Activated CD8-positive, alpha-beta memory T cell treated with anti-CD3 and anti-CD28 coated beads, Interleukin-2, amount 50 U/mL, for 1 hour (primary cell): ENCODE data around the gene SCAF1.

Source experiments
- DNase-seq: peaks from one replicate; pipeline ENCODE4 v3.0.0-alpha.2; 2020; ENCODE audit errors: extremely low read depth

Gene SCAF1

GRCh38 chr19:49687150-49687549 lies 45.1 kb downstream of the SCAF1 start:
- no peak for DNase-seq

GRCh38 chr19:49687566-49688316 lies 45.7 kb downstream of the SCAF1 start:
- DNase-seq = no peak

GRCh38 chr19:49688531-49689132 lies 46.6 kb downstream of the SCAF1 start:
- DNase-seq = no peak

- no peak for DNase-seq
Measured at GRCh38 chr19:49689133-49690078, 47.4 kb downstream of the SCAF1 start, which contains the start of gene ADM5. ADM5 (plus strand) TSS chr19:49689594; CDS start chr19:49689838, 244 bp downstream.

- no peak for DNase-seq
Measured at GRCh38 chr19:49690079-49690655, 48.2 kb downstream of the SCAF1 start.

DNA sequence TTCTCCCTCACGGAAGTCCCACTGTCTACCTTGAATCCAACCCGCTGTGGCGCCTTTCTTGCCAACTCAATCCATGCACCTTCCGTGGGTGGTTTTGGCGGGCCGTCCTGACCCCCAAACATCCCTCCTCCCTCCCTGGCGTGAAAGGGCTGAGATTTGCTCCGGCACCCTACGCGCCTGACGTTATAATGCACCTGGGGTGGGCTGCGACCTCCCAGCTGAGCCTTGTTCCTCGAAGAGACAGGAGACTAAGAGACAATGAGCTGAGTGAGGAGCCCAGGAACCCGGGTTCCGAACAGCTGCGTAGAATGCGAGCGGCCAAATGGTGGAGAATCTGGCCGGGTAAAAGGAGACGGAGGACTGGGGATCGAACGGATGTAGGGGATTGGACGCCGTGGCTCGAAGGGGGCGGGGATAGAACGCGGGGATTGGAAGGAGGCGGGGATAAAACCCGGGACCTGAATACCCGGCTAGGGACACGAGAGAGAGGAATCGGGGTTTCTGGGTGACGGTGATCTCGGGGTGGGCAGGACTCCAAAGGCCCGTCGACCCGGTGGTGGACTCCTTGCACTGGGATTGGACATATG lies 48.7 kb downstream of the SCAF1 start, which contains the start of gene CPT1C:
Gene CPT1C, plus strand, starts transcription at position 461 of the 587 bp plus-strand sequence. CDS start 1,137 bp downstream, outside the sequence.
- DNase-seq = no peak

GRCh38 chr19:49691243-49692146 lies 49.5 kb downstream of the SCAF1 start:
- no peak for DNase-seq

DNA sequence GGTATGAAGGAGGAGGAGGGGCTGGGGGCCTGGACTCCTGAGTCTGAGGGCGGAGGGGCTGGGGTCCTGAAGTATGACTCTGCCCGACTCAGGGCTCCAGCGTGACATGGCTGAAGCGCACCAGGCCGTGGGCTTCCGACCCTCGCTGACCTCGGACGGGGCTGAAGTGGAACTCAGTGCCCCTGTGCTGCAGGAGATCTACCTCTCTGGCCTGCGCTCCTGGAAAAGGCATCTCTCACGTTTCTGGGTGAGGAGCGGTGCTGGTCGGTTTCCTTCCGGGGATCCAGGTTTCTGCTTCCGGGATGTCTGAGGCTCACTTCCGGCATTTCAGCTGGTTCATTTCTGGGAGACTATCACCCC lies 50.1 kb downstream of the SCAF1 start:
- no peak for DNase-seq

GRCh38 chr19:49696115-49696514 lies 54.1 kb downstream of the SCAF1 start:
- DNase-seq = no peak

DNA sequence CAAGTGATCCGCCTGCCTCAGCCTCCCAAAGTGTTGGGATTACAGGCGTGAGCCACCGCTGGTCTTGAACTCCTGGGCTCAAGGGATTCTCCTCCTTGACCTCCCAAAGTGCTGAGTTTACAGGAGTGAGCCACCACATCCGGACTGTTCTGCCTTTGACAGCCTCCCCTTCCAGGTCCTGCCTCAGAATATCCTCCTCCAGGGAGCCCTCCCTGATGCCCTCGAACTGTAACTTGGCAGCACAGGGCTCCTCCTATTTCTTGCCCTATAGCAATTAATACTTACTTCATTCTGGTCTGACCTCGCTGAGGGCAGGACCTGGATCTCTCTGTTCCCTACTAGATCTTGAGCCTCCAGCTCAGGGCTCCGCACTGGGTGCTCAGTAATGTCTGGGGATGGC lies 54.9 kb downstream of the SCAF1 start:
- DNase-seq = no peak

DNA sequence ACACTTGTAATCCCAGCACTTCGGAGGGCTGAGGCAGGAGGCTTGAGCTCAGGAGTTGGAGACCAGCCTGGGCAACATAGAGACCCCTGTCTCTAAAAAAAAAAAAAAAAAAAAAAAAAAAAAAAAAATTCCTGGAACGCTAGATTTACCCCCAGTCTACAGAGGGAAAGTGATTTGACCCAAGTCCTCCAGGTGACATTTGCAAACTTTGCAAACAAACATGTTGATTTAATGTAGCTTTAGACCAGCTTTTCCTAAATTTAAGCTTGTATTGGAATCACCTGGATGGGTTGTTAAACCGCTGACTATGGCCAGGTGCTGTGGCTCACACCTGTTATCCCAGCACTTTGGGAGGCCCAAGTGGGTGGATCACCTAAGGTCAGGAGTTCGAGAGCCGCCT lies 57.4 kb downstream of the SCAF1 start:
- DNase-seq = no peak

DNA sequence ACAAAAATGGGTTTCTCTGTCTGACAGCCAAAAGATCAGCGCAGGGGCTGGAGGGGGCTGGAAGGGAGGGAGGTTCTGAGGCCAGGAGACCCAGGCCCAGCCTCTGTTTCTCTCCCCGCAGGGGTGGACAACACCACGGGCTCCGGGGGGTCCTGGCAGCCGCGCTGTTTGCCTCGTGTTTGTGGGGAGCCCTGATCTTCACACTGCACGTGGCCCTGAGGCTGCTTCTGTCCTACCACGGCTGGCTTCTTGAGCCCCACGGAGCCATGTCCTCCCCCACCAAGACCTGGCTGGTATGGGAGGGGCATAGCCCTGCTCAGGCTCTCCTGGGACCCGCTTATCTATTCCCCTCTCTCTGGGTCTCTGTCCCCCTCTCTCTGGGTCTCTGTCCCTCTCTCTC lies 58.6 kb downstream of the SCAF1 start:
- no peak for DNase-seq

GRCh38 chr19:49701271-49701786 lies 59.3 kb downstream of the SCAF1 start:
- no peak for DNase-seq

DNA sequence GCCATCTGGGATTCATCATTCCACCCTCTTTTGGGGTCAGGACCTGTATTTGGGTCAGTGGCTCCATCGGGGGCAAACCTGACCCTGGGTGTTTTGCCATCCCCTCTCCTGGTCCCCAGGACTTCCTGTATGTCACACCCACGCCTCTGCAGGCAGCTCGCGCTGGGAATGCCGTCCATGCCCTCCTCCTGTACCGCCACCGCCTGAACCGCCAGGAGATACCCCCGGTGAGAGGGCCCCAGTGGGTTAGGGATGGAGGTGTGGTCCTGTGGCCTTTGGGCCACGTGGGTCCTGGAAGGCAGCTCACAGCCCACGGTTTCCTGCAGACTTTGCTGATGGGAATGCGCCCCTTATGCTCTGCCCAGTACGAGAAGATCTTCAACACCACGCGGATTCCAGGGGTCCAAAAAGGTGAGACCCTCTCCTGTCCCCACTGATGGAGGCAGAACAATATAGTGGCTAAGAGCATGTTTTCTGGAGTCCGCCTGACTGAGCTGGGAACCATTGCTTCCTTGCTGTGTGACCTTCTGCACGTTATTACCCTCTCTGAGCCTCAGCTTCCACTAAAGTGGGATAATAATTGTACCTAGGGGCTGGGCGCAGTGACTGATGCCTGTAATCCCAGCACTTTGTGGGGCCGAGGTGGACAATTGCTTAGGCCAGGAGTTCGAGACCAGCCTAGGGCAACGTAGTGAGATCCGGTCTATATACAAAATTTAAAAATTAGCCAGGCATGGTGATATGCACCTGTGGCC lies 63.1 kb downstream of the SCAF1 start:
- no peak for DNase-seq

GRCh38 chr19:49705919-49706318 lies 63.9 kb downstream of the SCAF1 start:
- DNase-seq = no peak
